HG03521 (cell line): ENCODE results near the gene RPS17.
"Not testable (repeated sequence)": the region's sequence is repeated elsewhere in the genome, so short reads cannot be mapped to it uniquely, and the experiment has no call there.

Experiments
- ATAC-seq: cut with Tn5 transposase; IDR thresholded peaks from one replicate; pipeline ENCODE4 v1.9.1; 2021; ENCODE audit warnings: mild to moderate bottlenecking, moderate library complexity; ENCODE audit not compliant: unreplicated experiment

The RPS17 gene

DNA sequence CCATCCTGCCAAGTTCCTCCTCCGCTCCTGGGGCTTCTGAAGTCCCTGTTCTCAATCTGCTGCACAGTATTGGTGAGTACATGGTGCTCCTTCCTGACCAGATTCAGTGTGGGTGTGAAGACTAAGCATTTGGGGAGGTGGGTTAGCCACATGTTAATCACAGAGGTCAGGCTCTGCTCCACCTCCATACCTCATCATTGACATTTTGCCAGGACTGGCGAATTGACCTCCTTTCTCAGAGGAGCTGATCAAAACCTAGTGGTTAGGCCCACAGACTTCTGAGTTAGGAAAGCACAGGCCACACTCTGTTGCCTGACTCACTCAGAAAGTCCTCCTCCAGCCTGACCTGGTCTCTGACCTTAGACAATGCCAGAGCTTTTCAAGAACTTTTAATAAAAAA lies 8.4 kb upstream of the RPS17 start:
- ATAC-seq: peak; percentile 41

DNA sequence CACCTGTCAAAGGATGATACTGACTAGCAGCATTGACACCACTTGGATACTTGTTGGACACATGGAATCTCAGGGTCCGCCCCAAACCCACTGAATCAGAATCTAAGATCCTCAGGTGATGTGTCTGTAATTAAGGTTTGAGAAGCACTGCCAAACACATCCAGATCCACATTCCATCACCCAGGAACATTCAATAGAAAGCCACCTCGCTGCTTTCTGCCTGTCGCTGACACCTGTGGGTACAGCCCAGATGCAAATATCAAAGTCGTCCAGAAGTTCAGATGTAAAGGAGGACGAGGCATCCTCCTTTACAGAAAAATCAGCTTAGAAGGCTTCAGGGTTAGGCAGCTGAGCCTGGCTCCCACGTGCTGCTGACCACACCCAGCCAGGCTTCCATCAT lies 5.2 kb upstream of the RPS17 start:
- no peak for ATAC-seq

DNA sequence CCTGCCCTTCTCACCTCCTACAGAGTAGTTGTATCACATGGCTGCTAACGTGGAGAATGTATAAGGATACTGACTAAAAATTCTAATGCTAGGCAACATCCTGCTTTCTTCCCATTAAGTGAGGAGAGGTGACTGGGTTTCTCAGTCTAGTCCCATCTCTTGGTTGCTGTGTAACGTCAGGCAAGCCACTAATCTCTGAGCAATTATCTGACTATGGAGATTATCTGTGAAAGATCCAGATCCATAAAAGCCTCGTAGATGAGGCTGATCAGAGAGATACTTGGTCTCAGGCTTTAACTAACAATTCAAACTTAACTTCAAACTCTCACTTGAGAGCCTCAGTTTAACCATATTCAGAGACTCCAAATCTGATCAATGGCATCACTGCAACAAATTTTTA lies 4.7 kb upstream of the RPS17 start:
- no peak for ATAC-seq

DNA sequence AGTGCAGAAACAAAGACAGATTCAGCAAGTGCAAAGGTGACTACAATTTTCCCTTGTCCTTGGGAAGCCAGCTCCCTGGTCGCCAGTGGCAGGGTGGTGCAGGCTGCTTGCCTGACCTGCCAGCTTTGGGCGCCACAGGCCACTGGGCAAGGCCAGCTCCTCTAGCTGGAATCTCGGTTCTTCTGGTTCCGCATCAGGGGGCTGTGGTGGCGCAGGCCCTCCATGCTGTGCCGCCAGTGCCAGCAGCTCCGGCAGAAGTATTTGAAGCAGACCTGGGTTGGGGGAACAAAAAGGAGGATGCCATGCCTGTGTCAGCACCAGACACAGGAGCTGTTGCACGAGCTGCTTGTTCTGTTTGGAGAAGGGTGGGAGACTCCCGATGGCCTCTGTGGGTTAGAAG lies 4.2 kb upstream of the RPS17 start:
- ATAC-seq: no peak

DNA sequence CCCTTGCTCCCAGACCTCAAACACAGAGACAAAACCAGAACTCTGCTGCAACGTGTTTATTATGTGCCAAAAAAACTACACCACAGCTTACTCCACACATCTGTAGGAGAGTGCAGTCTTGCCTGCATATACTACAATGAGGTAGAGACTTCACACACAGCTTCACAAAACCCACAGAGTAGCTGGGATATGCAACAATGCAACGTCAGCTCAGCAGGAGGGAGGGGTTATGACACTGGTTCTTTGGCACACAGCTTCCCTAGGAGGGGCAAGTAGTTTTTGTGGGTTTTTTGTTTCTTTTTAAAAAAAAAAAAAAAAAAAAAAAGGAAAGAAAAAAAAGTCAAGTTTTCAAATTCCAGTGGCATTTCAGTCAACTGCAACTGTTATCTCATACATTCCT lies 2.9 kb upstream of the RPS17 start:
- ATAC-seq: no peak

DNA sequence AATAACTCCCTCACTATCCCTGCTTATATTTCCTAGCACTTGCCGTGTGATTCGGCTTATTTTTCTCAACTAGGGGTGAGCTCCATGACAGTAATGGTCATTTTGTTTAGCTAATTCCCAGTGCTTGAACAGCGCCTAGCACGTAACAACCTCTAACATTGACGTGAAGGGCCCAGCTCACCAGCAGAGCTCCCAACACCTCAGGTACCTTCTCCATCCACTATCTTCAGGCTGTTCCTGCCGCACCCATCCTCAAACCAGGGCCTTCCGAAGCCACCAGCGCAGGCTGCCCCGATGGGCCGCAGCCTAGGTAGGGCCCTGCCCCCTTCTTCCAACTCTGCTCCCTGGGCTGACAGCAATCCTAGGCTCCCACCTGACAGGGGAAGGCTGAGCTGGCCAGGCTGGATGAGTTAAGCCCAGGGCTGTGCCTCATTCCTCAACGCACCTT lies 751 bp upstream of the RPS17 start:
- no peak for ATAC-seq

DNA sequence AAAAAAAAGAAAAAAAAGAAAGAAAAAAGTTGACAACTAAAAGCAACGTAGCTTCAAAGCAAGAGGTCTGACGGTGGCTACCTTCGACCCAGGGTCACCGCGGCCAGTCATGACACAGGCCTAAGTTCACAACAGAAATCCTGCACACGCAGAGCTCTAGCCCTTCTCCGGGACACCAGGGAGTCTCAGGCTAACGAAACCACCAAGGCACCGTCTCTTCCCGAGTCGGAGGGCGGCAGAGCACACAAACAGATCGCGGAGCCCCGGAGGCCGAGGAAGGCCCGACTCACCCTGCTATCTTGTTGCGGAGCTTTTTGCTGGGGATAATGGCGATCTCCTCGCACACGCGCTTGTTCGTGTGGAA lies 584 bp downstream of the RPS17 start:
- peak; percentile 3 for ATAC-seq

DNA sequence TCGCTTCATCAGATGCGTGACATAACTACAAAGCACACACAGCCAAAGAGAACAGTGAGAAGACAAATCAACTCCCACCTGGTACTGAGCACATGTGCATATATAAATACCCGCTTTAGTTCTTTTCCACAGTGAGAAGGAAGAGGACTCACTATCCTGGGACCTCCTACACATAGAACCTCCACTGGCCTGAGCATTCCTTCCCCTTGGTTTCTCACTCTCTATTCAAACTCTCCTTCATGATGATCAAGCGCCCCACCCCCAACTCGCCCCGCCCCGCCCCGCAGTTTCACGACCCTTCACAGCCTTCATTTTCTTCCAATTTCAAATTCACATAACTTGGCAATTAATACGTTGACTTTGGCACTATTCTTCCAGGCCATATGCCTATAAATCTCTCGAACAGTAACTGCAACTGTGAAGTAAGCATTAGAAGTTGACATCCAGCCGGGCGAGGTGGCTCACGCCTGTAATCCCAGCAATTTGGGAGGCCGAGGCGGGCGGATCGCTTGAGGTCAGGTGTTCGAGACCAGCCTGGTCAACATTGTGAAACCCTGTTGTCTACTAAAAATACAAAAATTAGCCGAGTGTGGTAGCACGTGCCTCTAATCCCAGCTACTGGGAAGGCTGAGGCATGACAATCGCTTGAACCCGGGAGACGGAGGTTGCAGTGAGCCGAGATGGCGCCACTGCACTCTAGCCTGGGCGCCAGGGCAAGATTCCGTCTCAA lies 1.1 kb downstream of the RPS17 start:
- ATAC-seq: no peak

DNA sequence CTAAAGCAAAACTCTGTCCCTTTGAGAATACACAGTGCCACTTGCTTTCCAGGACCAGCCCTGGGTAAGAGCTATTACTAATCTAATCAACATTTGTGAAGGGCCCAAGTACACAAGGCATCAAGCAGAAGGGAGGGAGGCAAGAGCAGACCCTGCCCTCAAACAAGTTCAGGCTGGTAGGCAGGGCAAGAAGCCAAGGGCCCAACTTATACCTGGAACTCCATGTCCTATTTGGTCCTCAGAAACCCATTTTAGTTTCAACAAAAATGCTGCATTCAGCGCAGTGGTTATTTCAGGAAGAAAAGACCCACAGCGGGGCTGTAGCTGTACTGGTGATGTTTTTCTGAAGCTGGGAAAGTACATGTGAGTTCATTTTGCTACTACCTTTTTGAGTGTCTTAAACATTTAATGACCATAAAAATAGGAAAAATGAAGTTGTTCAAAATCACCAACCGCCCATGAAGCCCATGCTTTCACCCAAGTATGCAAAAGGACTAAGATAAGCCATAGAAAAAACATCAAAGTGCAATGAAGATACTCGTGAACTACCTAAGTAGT lies 2.8 kb downstream of the RPS17 start:
- no peak for ATAC-seq

DNA sequence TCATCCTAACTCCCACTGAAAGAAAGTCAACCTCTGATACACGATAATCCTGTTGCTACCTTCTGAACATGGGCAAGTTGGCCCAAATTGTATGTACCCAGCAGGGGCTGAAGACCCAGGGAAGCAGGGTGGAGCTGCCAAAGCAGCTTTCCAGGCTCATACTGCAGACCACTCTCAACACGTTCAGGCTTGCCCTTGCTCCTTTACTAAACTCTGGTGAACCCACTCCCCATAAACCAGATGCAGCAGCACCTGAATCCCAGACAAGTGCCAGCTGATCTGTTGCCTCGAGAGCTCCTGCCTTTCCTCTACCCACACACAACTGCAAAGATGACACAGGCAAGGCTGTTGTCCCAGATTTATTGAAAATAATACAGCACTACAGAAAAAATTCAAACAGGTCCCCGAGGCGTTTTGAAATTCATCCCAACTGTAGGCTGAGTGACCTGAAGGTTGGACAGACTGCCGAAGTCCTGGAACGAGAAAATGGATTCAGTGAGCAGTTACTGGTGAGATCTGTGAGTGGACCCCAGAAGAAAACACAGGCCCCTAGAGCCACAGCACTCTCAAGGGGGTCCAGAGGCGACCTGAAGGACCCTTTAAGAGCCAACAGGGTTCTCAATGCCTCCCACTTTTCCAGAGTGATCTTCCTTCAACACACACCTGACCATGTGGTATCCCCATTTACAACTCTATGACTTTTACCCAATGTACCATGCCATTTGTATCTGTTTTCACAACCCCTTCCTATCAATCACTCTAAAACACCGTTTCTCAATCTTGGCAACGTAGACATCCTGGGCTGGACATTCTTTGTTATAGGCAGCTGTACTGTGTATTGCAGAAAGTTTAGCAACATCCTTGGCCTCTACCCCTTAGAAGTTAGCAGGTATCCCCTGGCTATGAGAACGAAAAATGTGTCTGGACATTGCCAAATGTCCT lies 3.6 kb downstream of the RPS17 start:
- ATAC-seq: no peak

DNA sequence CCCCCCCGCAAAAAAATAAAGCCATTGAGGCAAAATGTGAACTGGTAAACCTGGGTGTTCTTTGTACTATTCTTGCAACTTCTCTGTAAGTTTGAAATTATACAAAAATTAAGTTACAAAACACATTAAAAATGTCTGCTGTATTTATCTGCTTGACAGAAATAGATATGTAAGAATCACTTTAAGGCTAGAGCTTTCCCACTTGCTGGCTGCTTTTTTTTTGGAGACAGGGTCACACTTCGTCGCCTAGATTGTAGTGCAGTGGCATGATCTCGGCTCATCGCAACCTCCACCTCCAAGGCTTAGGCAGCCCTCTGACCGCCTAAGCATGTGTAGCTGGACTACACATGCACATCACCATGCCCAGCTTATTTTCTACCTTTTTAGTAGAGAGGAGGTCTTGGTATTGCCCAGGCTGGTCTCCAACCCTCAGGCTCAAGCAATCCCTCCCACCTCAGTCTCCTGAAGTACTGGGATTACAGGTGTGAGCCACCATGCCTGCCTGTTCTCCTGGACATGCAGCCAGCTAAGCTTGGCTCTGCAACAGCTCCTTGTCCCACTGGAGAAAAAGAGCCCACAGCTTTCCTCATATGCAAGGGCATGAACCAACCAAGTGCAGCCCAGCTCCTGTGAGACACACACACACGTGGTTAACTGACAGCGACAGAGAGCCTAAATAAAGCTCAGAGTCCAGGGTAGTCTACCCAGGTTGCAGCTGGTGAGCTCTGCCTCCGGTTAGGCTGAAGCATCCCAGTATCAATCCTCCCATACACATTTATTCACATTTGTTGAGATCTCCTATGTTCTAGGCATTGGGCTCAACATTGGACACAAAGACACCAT lies 4.5 kb downstream of the RPS17 start:
- ATAC-seq: no peak

DNA sequence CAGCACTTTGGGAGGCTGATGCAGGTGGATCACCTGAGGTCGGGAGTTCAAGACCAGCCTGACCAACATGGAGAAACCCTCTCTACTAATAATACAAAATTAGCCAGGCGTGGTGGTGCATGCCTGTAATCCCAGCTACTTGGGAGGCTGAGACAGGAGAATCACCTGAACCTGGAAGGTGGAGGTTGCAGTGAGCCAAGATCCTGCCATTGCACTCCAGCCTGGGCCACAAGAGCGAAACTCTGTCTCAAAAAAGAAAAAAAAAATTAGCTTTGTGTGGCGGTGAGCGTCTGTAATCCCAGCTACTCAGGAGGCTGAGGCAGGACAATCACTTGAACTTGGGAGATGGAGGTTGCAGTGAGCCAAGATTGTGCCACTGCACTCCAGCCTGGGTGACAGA lies 5.1 kb downstream of the RPS17 start:
- not testable (repeated sequence) for ATAC-seq

DNA sequence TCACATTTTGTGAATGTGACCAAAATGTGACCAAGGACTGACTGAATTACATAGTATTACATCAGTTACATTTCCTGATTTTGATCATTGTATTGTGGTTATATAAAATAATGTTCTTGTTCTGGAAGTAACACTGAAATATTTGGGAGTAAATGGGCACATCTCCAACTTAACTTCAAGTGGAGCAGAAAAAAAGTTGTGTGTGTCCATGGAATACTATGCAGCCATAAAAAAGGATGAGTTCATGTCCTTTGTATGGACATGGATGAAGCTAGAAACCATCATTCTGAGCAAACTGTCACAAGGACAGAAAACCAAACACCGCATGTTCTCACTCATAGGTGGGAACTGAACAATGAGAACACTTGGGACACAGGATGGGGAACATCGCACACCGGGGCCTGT lies 5.8 kb downstream of the RPS17 start:
- ATAC-seq: not testable (repeated sequence)

DNA sequence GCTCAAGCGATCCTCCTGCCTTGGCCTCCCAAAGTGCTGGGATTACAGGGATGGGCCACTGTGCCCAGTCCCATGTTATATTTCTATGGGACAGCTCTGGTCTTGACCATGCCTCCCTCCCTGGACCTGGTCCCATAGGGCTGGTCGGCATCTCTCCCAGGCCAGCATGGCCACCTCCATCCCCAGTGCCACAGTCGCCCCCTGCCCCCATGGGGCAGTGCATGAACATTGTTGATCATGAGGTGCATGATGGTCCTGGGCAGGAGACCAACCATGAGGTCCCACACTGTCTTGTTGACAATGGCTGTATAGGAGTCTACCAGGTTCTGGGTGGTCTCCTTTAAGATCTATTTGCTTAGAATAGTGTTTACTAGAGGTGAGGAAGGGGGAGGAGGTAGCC lies 6.5 kb downstream of the RPS17 start:
- no peak for ATAC-seq

DNA sequence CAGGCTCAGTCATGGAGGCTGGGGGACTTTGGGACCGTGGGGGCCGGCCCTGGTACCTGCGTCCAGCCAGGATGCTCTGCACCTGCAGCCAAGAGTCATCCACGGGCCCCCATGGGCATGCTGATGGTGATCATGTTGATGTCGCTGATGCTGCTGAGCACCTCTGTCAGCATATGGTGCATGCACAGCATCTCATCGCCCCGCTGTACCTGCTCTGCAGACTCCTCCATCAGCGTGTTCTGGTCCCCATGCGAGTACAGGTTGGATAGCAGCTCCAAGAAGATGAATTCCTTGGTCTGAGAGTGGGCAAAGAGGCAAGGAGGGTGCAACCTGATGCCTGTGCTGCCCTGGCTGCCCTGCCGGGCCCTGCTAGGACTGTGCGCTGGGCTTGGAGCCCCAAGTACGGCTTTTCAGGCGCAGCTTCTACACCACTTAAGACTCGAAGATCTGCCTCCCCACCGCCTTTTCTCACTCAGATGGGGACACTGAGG lies 7.2 kb downstream of the RPS17 start:
- ATAC-seq: no peak

DNA sequence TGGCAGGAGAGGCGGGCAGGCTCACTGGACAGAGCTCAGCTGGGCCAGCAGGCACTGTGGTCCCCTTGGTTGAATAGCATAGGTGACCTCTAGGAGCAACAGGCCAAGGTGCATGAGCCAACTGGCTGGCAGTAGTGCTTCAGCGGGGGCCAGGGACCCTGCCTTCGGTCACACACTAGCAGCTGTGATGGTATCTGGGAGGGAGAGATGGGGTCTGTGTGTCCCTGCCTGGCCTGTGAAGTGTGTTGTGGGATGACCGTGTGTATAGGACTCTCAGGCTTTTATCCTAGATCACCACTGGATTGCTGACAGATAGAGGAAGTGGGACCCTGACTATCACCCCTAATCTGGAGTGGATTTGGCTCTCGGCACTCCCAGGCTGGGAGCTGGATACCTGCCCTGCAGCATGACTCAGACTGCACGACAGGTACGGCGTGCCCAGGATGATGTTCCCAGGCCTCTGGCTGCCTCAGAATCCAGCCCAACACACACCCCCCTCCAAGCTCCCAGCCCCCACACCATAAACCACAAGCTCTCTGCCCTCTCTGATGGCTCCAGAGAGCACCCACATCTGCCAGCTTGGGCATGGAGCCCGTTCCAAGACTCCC lies 7.8 kb downstream of the RPS17 start:
- ATAC-seq: no peak

DNA sequence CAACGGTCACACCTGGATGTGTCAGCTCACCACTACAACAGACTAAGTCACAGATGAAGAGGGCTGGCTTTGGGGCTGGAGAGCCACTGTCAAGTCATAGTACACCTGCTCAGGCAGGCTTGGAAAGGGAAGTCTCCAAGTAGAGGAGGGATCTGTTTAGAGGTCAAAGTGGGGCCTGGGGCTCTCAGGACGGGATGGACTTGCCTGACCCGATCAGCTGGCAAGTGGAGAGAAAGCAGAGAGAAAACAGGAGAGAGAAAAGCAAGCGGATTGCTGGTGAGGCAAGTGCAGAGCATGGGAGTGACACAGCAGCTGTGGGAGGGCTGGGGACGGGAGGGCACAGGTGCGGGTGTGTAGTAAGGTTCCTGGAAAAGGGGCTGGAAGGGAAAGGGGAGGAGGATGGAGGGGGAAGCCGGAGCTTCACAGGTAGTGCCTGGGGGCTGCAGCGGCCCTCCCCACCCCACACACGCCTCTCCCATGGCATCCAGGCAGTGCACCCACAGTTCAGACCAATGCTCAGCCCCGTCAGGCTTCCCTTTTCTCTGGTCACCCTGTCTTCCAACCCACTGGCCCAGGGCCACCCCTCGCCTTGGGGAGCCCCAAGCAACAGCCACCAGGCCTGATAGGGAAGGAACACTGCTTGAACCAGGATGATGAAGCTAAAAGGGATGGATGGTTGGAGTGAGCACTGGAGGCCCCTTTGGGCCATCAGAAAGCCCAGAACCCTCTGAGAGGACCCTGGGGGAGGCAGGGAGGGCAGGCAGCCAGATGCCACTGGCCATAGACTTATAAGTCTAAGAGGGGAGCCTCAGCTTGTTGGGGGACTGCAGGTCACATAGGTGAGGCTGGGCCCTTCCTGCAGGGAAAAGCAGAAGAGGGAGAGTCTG lies 8.5 kb downstream of the RPS17 start:
- ATAC-seq: no peak

DNA sequence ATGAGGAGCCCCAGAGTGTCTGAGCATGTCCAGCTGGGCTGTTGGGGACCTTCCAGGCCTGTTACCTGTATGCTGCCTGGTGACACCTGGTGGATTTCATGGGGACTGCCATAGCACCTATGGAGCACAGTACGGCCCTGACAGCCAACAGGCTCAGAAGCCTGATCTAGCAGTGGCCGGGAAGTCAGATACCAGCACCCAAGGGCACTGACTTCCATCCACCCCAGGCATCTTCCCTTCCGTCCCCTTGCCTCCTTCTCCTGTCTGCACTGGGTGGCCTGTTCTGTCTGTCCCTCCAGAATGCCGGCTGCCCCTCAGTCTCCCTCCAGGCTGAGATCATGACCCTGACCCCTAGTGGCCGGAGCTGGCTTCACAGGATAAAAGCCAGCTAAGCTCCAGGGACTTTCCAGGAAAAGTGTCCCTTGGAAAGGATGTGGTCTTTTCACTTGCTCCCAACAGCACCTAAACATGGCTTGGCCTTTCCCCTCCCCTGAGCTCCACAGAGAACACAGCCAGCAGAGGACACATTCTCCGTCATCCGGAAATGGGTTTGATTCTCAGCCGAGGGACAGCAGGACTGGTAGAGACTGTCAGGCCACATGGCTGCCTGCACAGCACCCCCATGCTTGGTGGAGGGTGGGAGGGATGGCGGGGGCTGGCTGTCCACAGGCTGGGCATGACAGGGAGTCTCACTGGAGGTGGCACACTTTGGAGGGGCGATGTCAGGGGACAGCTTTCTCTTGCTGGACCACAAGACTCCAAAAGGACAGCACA lies 9.5 kb downstream of the RPS17 start:
- ATAC-seq: peak; percentile 84

DNA sequence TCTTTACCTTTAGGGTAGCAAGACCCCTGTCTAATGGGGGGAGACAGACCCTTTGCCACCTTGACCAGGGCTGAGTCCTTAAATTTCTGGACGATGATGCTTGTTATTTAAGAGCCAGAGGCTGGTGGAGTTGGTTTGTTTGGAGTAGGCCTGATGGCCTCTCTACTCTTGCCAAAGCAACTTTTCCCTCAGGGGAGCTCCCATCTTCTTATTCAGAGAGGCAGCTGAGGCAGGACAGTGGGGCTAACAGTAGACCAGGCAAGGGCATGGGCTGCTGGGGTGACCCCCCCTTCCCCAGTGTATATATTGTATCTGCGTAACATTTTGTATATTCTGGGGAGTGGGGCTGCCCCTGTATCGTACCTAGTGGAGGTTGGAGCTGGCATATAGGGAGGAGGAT lies 10.3 kb downstream of the RPS17 start:
- ATAC-seq: no peak
